Endothelial cell (in vitro differentiated cells): ENCODE data around the gene FAM186B. TPM values are rescaled to one million over a fixed set of nuclear protein-coding genes. Genes with fewer than 3 reads are reported as not detected.

Experiments used
- DNase-seq: peaks from one replicate; pipeline ENCODE4 v3.0.0; 2021; ENCODE audit warnings: low spot score
- H3K27ac Mint-ChIP-seq: one replicate; pipeline ENCODE4 v1.8.0; 2021; ENCODE audit warnings: mixed read lengths, inconsistent platforms; ENCODE audit not compliant: unreplicated experiment
- H3K27me3 Mint-ChIP-seq: one replicate; pipeline ENCODE4 v1.8.0; 2021; ENCODE audit warnings: mild to moderate bottlenecking, moderate library complexity, mixed read lengths, inconsistent platforms; ENCODE audit not compliant: unreplicated experiment
- H3K36me3 Mint-ChIP-seq: one replicate; pipeline ENCODE4 v1.8.0; 2021; ENCODE audit warnings: mild to moderate bottlenecking, low read depth, mixed read lengths, inconsistent platforms; ENCODE audit not compliant: unreplicated experiment
- H3K4me1 Mint-ChIP-seq: one replicate; pipeline ENCODE4 v1.8.0; 2021; ENCODE audit warnings: mild to moderate bottlenecking, mixed read lengths, inconsistent platforms; ENCODE audit not compliant: unreplicated experiment
- H3K4me3 Mint-ChIP-seq: one replicate; pipeline ENCODE4 v1.8.0; 2021; ENCODE audit warnings: mild to moderate bottlenecking, mixed read lengths, inconsistent platforms; ENCODE audit not compliant: unreplicated experiment
- H3K9me3 Mint-ChIP-seq: one replicate; pipeline ENCODE4 v1.8.0; 2021; ENCODE audit warnings: mixed read lengths, inconsistent platforms; ENCODE audit not compliant: unreplicated experiment
- total RNA-seq: library from RNA; stranded (reverse); fragmentation: NEBNext Ultra II Directional; extraction: Animal tissue kit (Norgen Biotek cat#: 25700); gene quantifications from one replicate; pipeline ENCODE4 v1.2.1, GENCODE V29; 2021; ENCODE audit not compliant: unreplicated experiment
- TF ChIP-seq, protein P1 (sequence below): fragments of 200-600 bp; sonication (generic); IDR thresholded peaks from one replicate; pipeline ENCODE4 v1.5.0; 2021; ENCODE audit warnings: antibody characterized with exemption; ENCODE audit not compliant: unreplicated experiment

The FAM186B gene
- total RNA-seq, 1 donor from 2014 or later: 1.9 TPM

DNA sequence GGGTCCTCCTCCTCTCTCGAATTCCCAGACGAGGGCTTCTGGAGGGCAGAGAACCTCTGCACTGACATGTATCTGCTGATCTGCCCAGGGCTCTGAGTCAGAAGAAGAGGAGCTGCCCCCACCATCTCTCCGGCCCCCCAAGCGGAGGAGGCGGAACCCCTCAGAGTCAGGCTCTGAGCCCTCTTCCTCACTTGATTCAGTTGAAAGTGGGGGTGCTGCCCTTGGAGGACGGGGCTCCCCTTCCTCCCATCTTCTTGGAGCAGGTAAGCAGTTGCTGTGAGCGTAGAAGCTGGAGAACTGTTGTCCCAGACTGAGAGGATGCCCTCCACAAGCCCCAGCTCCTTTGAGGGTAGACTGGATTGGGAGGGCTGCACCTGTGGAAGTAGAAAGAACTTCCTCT, 37.7 kb upstream of the FAM186B start:
- Mint-ChIP-seq H3K27me3 (peaks cover 32% of the 10 kb centered on the region), H3K4me3 (no peak overlapping the region), H3K27ac (no peak overlapping the region), H3K9me3 (no peaks in the 10 kb centered on the region), H3K36me3 (peaks cover 50% of the 10 kb centered on the region), H3K4me1 (peaks cover 71% of the 10 kb centered on the region)
- TF ChIP-seq, protein P1, sequence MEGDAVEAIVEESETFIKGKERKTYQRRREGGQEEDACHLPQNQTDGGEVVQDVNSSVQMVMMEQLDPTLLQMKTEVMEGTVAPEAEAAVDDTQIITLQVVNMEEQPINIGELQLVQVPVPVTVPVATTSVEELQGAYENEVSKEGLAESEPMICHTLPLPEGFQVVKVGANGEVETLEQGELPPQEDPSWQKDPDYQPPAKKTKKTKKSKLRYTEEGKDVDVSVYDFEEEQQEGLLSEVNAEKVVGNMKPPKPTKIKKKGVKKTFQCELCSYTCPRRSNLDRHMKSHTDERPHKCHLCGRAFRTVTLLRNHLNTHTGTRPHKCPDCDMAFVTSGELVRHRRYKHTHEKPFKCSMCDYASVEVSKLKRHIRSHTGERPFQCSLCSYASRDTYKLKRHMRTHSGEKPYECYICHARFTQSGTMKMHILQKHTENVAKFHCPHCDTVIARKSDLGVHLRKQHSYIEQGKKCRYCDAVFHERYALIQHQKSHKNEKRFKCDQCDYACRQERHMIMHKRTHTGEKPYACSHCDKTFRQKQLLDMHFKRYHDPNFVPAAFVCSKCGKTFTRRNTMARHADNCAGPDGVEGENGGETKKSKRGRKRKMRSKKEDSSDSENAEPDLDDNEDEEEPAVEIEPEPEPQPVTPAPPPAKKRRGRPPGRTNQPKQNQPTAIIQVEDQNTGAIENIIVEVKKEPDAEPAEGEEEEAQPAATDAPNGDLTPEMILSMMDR: no peak
- no peak for DNase-seq

DNA sequence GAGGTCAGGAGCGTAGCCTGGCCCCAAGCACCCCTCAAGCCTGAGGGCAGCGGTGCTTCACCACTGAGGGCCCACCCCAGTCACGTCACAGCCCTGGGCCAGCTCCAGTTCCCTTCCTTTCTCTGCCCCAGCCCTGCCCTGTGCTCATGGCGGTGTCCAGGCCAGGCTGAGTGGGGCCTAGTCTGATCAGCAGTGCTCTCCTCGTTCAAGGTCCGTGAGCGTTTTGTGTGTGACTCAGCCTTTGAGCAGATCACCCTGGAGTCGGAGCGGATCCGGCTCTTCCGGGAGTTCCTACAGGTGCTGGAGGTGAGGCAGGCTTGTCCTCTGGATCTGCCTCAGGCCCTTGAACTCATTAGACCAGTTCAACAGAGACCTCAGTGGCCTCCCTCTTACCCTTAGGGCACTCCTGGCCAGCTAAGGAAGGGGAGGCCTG, 36.9 kb upstream of the FAM186B start:
- H3K27ac Mint-ChIP-seq: no peak overlapping the region
- no peak for DNase-seq
- no peaks in the 10 kb centered on the region for H3K9me3 Mint-ChIP-seq
- TF ChIP-seq, protein P1: no peak
- peaks cover 45% of the 10 kb centered on the region for H3K36me3 Mint-ChIP-seq
- peaks cover 30% of the 10 kb centered on the region for H3K27me3 Mint-ChIP-seq
- H3K4me3 Mint-ChIP-seq: no peak overlapping the region
- peaks cover 70% of the 10 kb centered on the region for H3K4me1 Mint-ChIP-seq

DNA sequence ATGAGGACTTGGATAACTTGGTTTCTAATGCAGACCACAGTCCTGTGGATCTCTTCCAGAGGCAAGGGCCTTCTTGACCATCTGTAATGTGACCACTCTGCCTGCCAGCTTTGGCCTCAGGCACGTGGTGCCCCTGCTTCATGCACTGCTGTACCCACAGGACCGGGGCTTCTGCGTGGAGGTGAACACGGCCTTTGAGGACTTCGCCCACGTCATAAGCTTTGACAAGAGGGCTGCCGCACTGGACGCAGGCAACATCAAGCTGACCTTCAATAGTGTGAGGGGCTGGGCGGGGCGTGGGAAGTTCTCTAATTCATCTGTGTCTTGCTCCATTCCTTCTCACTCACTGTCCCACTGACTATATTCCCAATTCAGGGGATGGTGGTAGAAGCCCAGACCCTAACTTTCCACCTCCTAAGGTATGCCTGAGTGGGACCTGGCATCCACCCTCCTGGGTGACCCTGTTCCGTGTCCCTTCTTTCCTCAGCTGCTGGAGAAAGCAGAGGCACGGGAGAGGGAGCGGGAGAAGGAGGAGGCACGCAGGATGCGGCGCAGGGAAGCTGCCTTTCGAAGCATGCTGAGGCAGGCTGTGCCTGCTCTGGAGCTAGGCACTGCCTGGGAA, 36.4 kb upstream of the FAM186B start:
- Mint-ChIP-seq H3K27ac (no peak overlapping the region), H3K36me3 (peaks cover 40% of the 10 kb centered on the region), H3K9me3 (no peaks in the 10 kb centered on the region), H3K4me3 (no peak overlapping the region), H3K4me1 (peaks cover 70% of the 10 kb centered on the region), H3K27me3 (peaks cover 30% of the 10 kb centered on the region)
- TF ChIP-seq, protein P1: no peak
- no peak for DNase-seq

DNA sequence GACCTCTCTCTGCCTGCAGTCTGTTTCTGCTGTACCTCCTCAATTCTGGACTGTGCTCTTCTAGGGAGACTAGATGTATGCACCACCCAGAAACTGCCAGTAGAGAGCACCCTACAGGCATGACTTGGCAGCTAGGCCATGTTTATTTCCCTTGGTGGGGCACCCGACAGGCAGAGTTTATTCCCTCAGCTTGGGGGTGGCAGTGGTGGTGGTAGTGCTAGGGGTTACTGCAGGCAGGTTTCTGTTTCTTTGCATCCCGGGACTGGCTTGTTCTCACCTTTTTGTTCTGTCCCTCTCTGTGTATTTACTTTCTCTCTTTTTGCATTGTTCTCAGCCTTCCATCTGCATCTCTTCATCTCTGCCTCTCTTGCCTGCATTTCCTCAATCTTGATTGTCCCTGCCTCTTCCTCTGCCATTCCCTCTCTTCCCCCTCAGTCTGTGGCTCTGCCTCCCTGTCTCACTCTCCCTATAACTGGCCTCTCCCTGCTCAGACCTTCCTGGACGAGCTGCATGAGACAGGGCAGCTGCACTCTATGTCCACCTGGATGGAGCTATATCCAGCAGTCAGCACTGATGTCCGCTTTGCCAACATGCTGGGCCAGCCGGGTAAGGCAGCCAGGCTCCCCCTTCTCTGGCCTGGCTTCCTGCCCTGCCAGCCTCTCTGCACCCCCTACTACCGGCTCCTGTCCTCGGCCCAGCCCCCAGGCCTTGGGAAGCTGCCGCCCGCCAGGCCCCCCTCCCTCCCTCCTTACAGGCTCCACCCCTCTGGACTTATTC, 31.7 kb upstream of the FAM186B start:
- H3K4me3 Mint-ChIP-seq: peak overlapping the region; percentile 69
- H3K27me3 Mint-ChIP-seq: peaks cover 52% of the 10 kb centered on the region
- peak; percentile 68 for DNase-seq
- TF ChIP-seq, protein P1: peak; percentile 57
- no peaks in the 10 kb centered on the region for H3K9me3 Mint-ChIP-seq
- H3K27ac Mint-ChIP-seq: peak overlapping the region; percentile 89
- H3K36me3 Mint-ChIP-seq: peaks cover 10% of the 10 kb centered on the region
- H3K4me1 Mint-ChIP-seq: peaks cover 45% of the 10 kb centered on the region

DNA sequence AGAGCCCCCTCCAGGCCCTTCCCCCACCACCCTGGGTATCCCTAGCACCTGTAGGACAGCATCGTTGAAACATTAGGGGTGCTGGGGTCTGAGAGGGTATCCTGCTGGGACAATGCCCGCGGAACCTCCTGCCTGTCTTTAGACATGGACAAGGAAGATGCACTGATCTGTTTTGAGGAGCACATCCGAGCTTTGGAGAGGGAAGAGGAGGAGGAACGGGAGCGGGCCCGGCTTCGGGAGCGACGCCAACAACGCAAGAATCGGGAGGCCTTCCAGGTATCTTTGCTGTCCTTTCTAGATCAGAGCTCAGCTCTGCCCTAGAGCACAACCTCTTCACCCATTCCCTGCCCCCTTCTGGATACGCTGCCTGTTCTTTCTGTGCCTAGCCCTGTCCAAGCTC, 31.1 kb upstream of the FAM186B start:
- peak overlapping the region; percentile 89 for H3K27ac Mint-ChIP-seq
- no peak for DNase-seq
- H3K4me1 Mint-ChIP-seq: peaks cover 50% of the 10 kb centered on the region
- H3K27me3 Mint-ChIP-seq: peaks cover 54% of the 10 kb centered on the region
- TF ChIP-seq, protein P1: no peak
- peak overlapping the region; percentile 69 for H3K4me3 Mint-ChIP-seq
- H3K36me3 Mint-ChIP-seq: peaks cover 15% of the 10 kb centered on the region
- H3K9me3 Mint-ChIP-seq: no peaks in the 10 kb centered on the region
